Activated CD8-positive, alpha-beta memory T cell treated with anti-CD3 and anti-CD28 coated beads for 48 hours (primary cell): ENCODE data around the gene KLF7.

ENCODE experiments used
- DNase-seq, 3 experiments: peaks; one replicate each; pipeline ENCODE4 v3.0.0-alpha.2; 2020; ENCODE audit warnings: low read depth in 2 of 3, low spot score in 2 of 3

The KLF7 gene

GRCh38 chr2:207165121-207166038 lies at the start of gene KLF7:
Gene KLF7 (minus strand): TSS chr2:207165948. CDS start chr2:207165568, 380 bp downstream.
- DNase-seq: no peak

GRCh38 chr2:207215308-207215707 lies 49.6 kb upstream of the KLF7 start:
- no peak for DNase-seq

- DNase-seq: no peak
These were observed 48.7 kb upstream of the KLF7 start for GRCh38 chr2:207214446-207214845.

- DNase-seq: no peak
These were observed 40.3 kb upstream of the KLF7 start for GRCh38 chr2:207206011-207206410.

GRCh38 chr2:207205173-207205957 lies 39.6 kb upstream of the KLF7 start:
- no peak for DNase-seq

- DNase-seq: no peak
These were observed 37.3 kb upstream of the KLF7 start for GRCh38 chr2:207203056-207203455.

- no peak for DNase-seq
These were observed 36.9 kb upstream of the KLF7 start for GRCh38 chr2:207202645-207203044.

GRCh38 chr2:207201416-207201815 lies 35.7 kb upstream of the KLF7 start:
- no peak for DNase-seq

- DNase-seq: no peak
These were observed 34.4 kb upstream of the KLF7 start for GRCh38 chr2:207200136-207200535.

GRCh38 chr2:207194028-207194427 lies 28.3 kb upstream of the KLF7 start:
- DNase-seq: no peak

GRCh38 chr2:207188626-207189419 lies 23.1 kb upstream of the KLF7 start:
- DNase-seq: no peak

- no peak for DNase-seq
These were observed 19.6 kb upstream of the KLF7 start for GRCh38 chr2:207185372-207185771.

GRCh38 chr2:207184768-207185167 lies 19.0 kb upstream of the KLF7 start:
- DNase-seq: no peak

GRCh38 chr2:207184348-207184747 lies 18.6 kb upstream of the KLF7 start:
- no peak for DNase-seq

- DNase-seq: no peak
These were observed 17.8 kb upstream of the KLF7 start for GRCh38 chr2:207183506-207183905.

GRCh38 chr2:207182911-207183310 lies 17.2 kb upstream of the KLF7 start:
- no peak for DNase-seq

- no peak for DNase-seq
These were observed 16.0 kb upstream of the KLF7 start for GRCh38 chr2:207181526-207182274.

GRCh38 chr2:207180741-207181140 lies 15.0 kb upstream of the KLF7 start:
- no peak for DNase-seq

- DNase-seq: no peak
These were observed 10.5 kb upstream of the KLF7 start for GRCh38 chr2:207176247-207176646.

GRCh38 chr2:207173641-207174040 lies 7.9 kb upstream of the KLF7 start:
- DNase-seq: no peak
